ENCODE data around the gene NMBR. TPM values are rescaled to one million over a fixed set of nuclear protein-coding genes. Genes with fewer than 3 reads are reported as not detected.

Gene NMBR
- total RNA-seq, 1 experiment from 2014 or later: not detected

- H3K4me1 ChIP-seq (ENCODE audit: control insufficient read depth, insufficient read depth, low read length): no peaks in the 10 kb centered on the region
- TF ChIP-seq SIN3A (IDR thresholded peaks at IDR 0.05; ENCODE audit: borderline replicate concordance, insufficient read depth, low read depth, low read length) (no peak), TCF7L2 (IDR thresholded peaks at IDR 0.05; ENCODE audit: low read depth, low read length) (no peak), REST (IDR thresholded peaks at IDR 0.05; ENCODE audit: insufficient read depth in 1 of 2, low read depth in 2 of 2, low read length in 1 of 2) (no peak), POLR2AphosphoS5 (IDR thresholded peaks at IDR 0.05; ENCODE audit: low read depth, low read length) (no peak)
- TF ChIP-seq, protein P1, sequence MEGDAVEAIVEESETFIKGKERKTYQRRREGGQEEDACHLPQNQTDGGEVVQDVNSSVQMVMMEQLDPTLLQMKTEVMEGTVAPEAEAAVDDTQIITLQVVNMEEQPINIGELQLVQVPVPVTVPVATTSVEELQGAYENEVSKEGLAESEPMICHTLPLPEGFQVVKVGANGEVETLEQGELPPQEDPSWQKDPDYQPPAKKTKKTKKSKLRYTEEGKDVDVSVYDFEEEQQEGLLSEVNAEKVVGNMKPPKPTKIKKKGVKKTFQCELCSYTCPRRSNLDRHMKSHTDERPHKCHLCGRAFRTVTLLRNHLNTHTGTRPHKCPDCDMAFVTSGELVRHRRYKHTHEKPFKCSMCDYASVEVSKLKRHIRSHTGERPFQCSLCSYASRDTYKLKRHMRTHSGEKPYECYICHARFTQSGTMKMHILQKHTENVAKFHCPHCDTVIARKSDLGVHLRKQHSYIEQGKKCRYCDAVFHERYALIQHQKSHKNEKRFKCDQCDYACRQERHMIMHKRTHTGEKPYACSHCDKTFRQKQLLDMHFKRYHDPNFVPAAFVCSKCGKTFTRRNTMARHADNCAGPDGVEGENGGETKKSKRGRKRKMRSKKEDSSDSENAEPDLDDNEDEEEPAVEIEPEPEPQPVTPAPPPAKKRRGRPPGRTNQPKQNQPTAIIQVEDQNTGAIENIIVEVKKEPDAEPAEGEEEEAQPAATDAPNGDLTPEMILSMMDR (IDR thresholded peaks at IDR 0.05): no peak
- H3K36me3 ChIP-seq (ENCODE audit: control insufficient read depth, insufficient read depth, low read length): peaks cover 20% of the 10 kb centered on the region; the same call in 1 of the 2 replicates
- ATAC-seq (no peak), DNase-seq (ENCODE audit: low read depth, low spot score) (no peak)
- H3K9me3 ChIP-seq (ENCODE audit: control insufficient read depth, insufficient read depth, low read depth, low read length): no peaks in the 10 kb centered on the region
- ChIA-PET POLR2A (no interaction called here), CTCF (no interaction called here)
- no peak overlapping the region for H3K4me3 ChIP-seq (ENCODE audit: low read depth in 2 of 2, low read length in 2 of 2)
- intact Hi-C loops (cut with micrococcal nuclease; ENCODE audit: unreplicated experiment): no loop called here
- H3K27me3 ChIP-seq (ENCODE audit: control insufficient read depth, insufficient read depth, low read length): no peaks in the 10 kb centered on the region
- BruUV-seq (replicated peaks): no TSS peak
- in situ Hi-C loops (cut with HindIII; ENCODE audit: low pct_unique_long_range_greater_than_20kb, low sequenced_read_pairs): no loop called here
- 0 out of 2 replicates have a peak overlapping the region, but pooled peaks have one; percentile 8 for H3K27ac ChIP-seq (ENCODE audit: low read length)
Observed at GRCh38 chr6:142178129-142178528, 31.2 kb upstream of the NMBR start.

DNA sequence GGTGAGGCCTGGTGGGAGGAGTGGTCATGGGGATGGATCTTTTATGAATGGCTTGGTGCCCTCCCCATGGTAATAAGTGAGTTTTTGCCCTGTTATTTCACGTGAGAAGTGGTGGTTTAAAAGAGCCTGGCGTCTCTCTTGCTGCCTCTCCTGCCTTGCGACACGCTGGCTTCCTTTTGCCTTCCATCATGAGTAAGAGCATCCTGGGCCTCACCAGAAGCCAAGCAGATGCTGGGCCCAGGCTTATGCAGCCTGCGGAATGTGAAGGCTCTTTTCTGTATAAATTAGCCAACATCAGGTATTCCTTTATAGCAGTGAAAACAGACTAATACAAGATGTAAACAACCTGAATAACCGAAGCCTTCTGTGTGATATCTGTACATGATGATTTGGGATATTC lies 27.8 kb upstream of the NMBR start:
- ChIA-PET CTCF (no interaction called here), POLR2A (no interaction called here)
- DNase-seq (ENCODE audit: low read depth, low spot score) (no peak), ATAC-seq (no peak)
- Histone ChIP-seq H3K36me3 (ENCODE audit: control insufficient read depth, insufficient read depth, low read length) (peaks cover 34% of the 10 kb centered on the region), H3K27ac (ENCODE audit: low read length) (no peak overlapping the region), H3K27me3 (ENCODE audit: control insufficient read depth, insufficient read depth, low read length) (no peaks in the 10 kb centered on the region), H3K9me3 (ENCODE audit: control insufficient read depth, insufficient read depth, low read depth, low read length) (no peaks in the 10 kb centered on the region), H3K4me3 (ENCODE audit: low read depth in 2 of 2, low read length in 2 of 2) (no peak overlapping the region), H3K4me1 (ENCODE audit: control insufficient read depth, insufficient read depth, low read length) (no peaks in the 10 kb centered on the region)
- no TSS peak for BruUV-seq (replicated peaks)
- TF ChIP-seq TCF7L2 (IDR thresholded peaks at IDR 0.05; ENCODE audit: low read depth, low read length) (no peak), REST (IDR thresholded peaks at IDR 0.05; ENCODE audit: insufficient read depth in 1 of 2, low read depth in 2 of 2, low read length in 1 of 2) (no peak), SIN3A (IDR thresholded peaks at IDR 0.05; ENCODE audit: borderline replicate concordance, insufficient read depth, low read depth, low read length) (no peak), POLR2AphosphoS5 (IDR thresholded peaks at IDR 0.05; ENCODE audit: low read depth, low read length) (no peak)
- TF ChIP-seq, protein P1 (IDR thresholded peaks at IDR 0.05): no peak
- intact Hi-C loops (cut with micrococcal nuclease; ENCODE audit: unreplicated experiment): no loop called here
- in situ Hi-C loops (cut with HindIII; ENCODE audit: low pct_unique_long_range_greater_than_20kb, low sequenced_read_pairs): no loop called here

All from Panc1 (cell line).